NCI-H69 (cell line): ENCODE data around the gene GIPR.
"Not testable (repeated sequence)": the region's sequence is repeated elsewhere in the genome, so short reads cannot be mapped to it uniquely, and the experiment has no call there.

Experiments
- DNase-seq: peaks from one replicate; lab custom pipeline; 2025; lab: John Stamatoyannopoulos, UW

Gene GIPR

DNA sequence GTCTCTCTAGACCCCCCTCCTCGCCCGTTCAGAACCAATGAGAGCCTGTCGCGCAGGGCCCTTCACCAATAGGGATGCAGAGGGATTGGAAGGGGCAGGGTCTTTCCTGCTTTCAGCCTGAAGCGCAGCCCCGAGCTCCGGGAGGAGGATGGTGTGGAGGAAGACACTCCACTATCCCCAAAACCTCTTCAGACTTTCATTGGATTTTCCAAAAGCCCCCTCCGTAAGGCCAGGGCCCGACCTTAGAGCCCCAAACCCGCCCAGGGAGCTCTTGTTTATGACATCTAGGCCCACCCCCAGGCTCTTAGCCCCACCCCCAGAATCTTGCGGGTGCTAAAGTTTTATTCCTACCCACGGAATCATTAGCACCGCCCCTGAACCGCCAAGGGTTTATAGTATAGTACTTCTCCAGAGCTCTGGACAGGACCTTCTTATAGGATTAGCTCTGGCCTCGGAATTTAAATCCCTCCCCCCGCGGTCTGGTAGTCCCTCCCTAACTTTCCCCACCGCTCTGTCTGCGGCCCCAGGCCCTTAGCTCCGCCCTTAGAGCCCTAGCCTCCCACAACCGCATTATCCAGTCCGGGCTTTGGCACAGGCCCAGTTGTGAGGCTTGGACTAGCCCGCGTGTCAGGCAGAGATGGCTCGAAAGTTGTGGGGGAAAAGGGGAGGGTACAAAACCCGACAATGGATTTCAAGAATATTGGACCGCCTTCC is 22.2 kb upstream of the GIPR start:
- peak; percentile 96 for DNase-seq

- DNase-seq, result no peak
Observed at GRCh38 chr19:45646345-45646698, 21.7 kb upstream of the GIPR start.

- DNase-seq, result no peak
Observed at GRCh38 chr19:45650722-45651121, 17.3 kb upstream of the GIPR start.

DNA sequence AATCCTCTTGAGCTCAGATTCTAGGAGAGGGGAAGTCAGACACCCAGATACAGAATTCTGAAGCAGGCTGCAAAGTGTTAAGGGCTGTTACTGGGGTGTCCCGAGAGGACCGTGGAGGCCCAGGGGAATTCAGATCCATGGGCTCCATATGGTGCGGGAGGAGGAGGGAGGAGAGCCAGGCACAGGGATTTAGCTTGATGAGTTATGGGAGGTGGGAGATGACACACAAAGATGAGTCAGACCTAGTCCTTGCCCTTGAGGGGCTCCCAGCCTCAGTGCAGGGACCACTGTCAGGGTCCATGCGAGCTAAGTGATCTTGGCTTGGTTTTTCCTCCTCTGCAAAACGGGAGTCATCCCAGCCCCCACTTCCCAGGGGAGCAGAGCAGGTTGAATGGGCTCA is 14.4 kb upstream of the GIPR start:
- DNase-seq, result peak; percentile 68

- no peak for DNase-seq
Observed at GRCh38 chr19:45655073-45655472, 12.9 kb upstream of the GIPR start.

- DNase-seq, result peak; percentile 92
Observed at GRCh38 chr19:45657520-45658167, 10.4 kb upstream of the GIPR start.

DNA sequence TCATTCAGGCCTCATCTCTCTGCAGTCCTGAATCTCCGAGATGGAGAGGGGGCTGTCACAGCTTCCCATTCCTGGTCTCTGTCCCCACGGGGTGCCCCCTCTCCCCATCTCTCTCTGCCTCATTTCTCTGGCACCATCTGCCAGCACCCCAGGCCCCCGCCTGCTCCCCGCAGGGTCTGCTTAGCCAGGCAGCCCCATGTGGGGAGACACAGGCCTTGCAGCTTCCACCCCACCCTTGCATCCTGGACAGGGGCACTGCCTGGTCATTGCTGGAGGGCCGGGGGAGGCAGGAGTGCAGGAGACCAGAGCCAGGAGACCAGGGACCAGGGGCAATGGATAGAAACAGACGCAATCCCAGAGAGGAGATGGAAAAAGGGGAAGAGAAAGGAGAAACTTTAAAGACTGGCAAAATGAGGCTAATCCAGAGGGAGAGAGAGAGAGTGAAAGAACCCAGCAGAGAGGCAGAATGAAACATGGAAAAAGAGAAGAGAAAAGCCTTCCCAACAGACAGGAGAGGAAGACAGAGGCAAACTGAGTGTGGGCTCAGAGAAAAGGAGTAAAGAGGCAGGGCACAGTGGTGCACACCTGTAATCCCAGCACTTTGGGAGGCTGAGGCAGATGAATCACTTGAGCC is 8.8 kb upstream of the GIPR start:
- no peak for DNase-seq

- no peak for DNase-seq
Observed at GRCh38 chr19:45660636-45661035, 7.4 kb upstream of the GIPR start.

- no peak for DNase-seq
Observed at GRCh38 chr19:45663800-45664199, 4.2 kb upstream of the GIPR start.

- DNase-seq, result no peak
Observed at GRCh38 chr19:45664575-45664974, 3.4 kb upstream of the GIPR start.

GRCh38 chr19:45668342-45668871 is 386 bp downstream of the GIPR start:
- peak; percentile 63 for DNase-seq

DNA sequence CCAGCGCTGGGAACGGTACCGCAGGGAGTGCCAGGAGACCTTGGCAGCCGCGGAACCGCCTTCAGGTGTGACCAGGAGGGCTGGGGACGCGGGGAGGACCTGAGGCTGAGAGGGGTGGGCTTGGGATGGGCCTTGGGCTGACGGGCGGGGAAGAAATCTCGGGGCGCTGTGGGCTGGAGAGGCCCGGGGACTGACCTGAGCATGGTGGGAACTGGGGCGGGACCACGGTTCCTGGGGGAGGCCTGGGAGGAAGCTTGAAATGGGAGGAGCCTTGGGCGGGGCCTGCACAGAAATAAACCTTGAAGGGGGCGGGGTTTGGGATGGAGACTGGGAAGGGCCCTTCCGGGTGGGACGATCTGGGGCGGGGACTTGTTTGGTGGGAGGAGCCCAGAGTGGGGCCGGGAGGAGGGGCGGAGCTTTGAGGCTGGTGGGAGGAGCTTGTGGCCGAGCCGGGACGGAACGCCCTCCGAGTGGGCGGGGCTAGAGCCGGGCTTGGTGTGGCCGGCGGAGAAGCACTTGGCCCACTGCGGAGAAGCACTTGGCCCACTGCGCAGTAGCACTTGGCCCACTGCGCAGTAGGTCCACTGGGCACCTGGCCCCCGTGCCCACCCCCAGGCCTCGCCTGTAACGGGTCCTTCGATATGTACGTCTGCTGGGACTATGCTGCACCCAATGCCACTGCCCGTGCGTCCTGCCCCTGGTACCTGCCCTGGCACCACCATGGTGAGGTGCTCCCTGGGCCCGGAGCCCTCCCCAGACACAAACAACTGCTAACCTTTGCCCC is 2.8 kb downstream of the GIPR start:
- DNase-seq, result peak; percentile 75

- no peak for DNase-seq
Observed at GRCh38 chr19:45674946-45675345, 6.9 kb downstream of the GIPR start.

- peak; percentile 69 for DNase-seq
Observed at GRCh38 chr19:45676851-45677263, 8.8 kb downstream of the GIPR start.

DNA sequence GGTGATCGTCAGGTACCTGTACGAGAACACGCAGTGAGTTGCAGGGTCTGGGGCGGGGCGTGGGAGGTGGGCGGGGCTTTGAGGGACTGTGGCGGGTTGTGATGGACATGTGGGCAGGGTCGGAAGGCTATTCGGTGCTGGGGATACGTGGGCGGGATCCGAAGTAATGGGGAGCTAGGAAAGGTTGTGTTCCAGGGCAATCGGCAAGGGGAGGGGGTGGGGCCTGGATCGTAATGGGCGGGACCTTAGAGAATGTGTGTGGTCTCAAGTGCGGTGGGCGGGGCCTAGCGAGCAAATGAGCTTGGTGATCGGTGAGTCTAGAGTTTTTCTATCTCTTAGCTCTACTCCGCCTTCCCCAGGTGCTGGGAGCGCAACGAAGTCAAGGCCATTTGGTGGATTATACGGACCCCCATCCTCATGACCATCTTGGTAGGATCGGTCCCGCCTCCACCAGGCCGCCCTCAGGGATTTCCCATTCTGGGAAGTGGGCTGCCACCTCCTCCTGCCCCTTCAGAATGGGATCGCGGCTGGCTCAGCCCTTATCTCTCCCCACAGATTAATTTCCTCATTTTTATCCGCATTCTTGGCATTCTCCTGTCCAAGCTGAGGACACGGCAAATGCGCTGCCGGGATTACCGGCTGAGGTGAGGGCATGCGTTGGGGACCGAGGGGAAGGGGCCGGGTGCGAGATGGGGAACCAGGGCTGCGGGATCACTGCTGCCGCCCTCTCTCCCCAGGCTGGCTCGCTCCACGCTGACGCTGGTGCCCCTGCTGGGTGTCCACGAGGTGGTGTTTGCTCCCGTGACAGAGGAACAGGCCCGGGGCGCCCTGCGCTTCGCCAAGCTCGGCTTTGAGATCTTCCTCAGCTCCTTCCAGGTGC is 9.6 kb downstream of the GIPR start:
- DNase-seq, result peak; percentile 93

- DNase-seq, result peak; percentile 89
Observed at GRCh38 chr19:45681391-45682015, 13.5 kb downstream of the GIPR start.

- no peak for DNase-seq
Observed at GRCh38 chr19:45682117-45682516, 14.1 kb downstream of the GIPR start.

DNA sequence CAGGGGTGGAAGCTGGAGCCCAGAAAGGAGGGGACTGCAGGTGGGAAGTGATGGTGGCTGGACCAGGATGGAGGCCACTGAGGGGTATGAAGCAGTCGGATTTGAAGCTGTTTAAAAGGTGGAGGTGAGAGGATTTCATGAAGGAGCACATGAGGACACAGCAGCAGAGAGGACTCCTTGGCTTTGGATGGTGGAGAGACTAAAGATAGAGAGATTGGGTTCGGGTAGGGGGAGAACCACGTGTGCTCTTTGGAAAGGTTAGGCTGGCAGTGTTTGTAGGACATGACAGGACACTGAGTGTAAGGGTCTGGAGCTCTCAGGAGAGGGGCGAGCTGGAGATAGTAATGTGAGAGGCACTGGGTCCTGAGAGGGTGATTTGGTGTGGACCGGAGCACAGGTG is 14.9 kb downstream of the GIPR start:
- DNase-seq, result no peak

- DNase-seq, result not testable (repeated sequence)
Observed at GRCh38 chr19:45685045-45685444, 17.0 kb downstream of the GIPR start.

- DNase-seq, result no peak
Observed at GRCh38 chr19:45687599-45687998, 19.6 kb downstream of the GIPR start.
